Measurements from ENCODE around the gene SEMA5B. TPM values are rescaled to one million over a fixed set of nuclear protein-coding genes. Genes with fewer than 3 reads are reported as not detected.

SEMA5B gene
- total and polyA plus RNA-seq, 3 donors from 2014 or later: 0.68 to 2.0 (median 1.3) TPM

- Histone ChIP-seq H3K9me3 (no peaks in the 10 kb centered on the region), H3K4me3 (no peak overlapping the region), H3K27me3 (no peaks in the 10 kb centered on the region), H3K27ac (no peak overlapping the region), H3K4me1 (no peaks in the 10 kb centered on the region), H3K36me3 (ENCODE audit: low read depth, missing control alignments) (no peaks in the 10 kb centered on the region)
- no peak for TF ChIP-seq POLR2A (IDR thresholded peaks at IDR 0.05)
- no peak for TF ChIP-seq CTCF (IDR thresholded peaks at IDR 0.05)
- WGBS, 2 donors: 64 to 71% methylated on average over 6 of the region's 6 CpGs
- intact Hi-C loops (cut with DNase I; ENCODE audit: low total_unique reads): no loop called here
- no peak for DNase-seq
Measured at GRCh38 chr3:123008840-123009239, 18.7 kb downstream of the SEMA5B start.

GRCh38 chr3:123006609-123007008 lies 21.0 kb downstream of the SEMA5B start:
- no peak overlapping the region for H3K4me3 ChIP-seq
- no peaks in the 10 kb centered on the region for H3K9me3 ChIP-seq
- no peaks in the 10 kb centered on the region for H3K36me3 ChIP-seq (ENCODE audit: low read depth, missing control alignments)
- no peak for TF ChIP-seq POLR2A (IDR thresholded peaks at IDR 0.05)
- TF ChIP-seq CTCF (IDR thresholded peaks at IDR 0.05): no peak
- H3K27ac ChIP-seq: no peak overlapping the region
- intact Hi-C loops (cut with DNase I; ENCODE audit: low total_unique reads): no loop called here
- no peaks in the 10 kb centered on the region for H3K4me1 ChIP-seq
- 62 to 70% methylated on average over 2 of the region's 2 CpGs for WGBS, 2 donors
- no peak for DNase-seq
- no peaks in the 10 kb centered on the region for H3K27me3 ChIP-seq

GRCh38 chr3:123005291-123005690 lies 22.3 kb downstream of the SEMA5B start:
- Histone ChIP-seq H3K4me3 (no peak overlapping the region), H3K27ac (no peak overlapping the region), H3K9me3 (no peaks in the 10 kb centered on the region), H3K4me1 (no peaks in the 10 kb centered on the region), H3K36me3 (ENCODE audit: low read depth, missing control alignments) (no peaks in the 10 kb centered on the region), H3K27me3 (no peaks in the 10 kb centered on the region)
- DNase-seq: no peak
- no peak for TF ChIP-seq CTCF (IDR thresholded peaks at IDR 0.05)
- TF ChIP-seq POLR2A (IDR thresholded peaks at IDR 0.05): no peak
- intact Hi-C loops (cut with DNase I; ENCODE audit: low total_unique reads): no loop called here
- 89 to 94% methylated on average over 1 of the region's 1 CpG for WGBS, 2 donors

GRCh38 chr3:123004201-123004918 lies 23.2 kb downstream of the SEMA5B start:
- Histone ChIP-seq H3K4me1 (no peaks in the 10 kb centered on the region), H3K9me3 (no peaks in the 10 kb centered on the region), H3K36me3 (ENCODE audit: low read depth, missing control alignments) (no peaks in the 10 kb centered on the region), H3K4me3 (no peak overlapping the region), H3K27me3 (no peaks in the 10 kb centered on the region), H3K27ac (no peak overlapping the region)
- WGBS, 2 donors: 62 to 71% methylated on average over 5 of the region's 5 CpGs
- DNase-seq: no peak
- TF ChIP-seq POLR2A (IDR thresholded peaks at IDR 0.05): no peak
- TF ChIP-seq CTCF (IDR thresholded peaks at IDR 0.05): no peak
- intact Hi-C loops (cut with DNase I; ENCODE audit: low total_unique reads): no loop called here
